Keratinocyte (primary cell): ENCODE data around the gene PTCD2. TPM values are rescaled to one million over a fixed set of nuclear protein-coding genes. Genes with fewer than 3 reads are reported as not detected.

Source experiments
- DNase-seq: peaks from one replicate; pipeline ENCODE4 v3.0.0-alpha.2; 2011; ENCODE audit warnings: low read depth, missing footprints, low spot score
- FAIRE-seq: peaks from 2 replicates; lab custom pipeline; 2011; peaks lifted over from hg19 to GRCh38; lab: Jason Lieb, UNC
- H2AFZ ChIP-seq: 2 replicates; pipeline ENCODE4 v1.6.0; 2012; ENCODE audit warnings: low read length, control low read depth, inconsistent platforms; ENCODE audit not compliant: control insufficient read depth
- H3K27ac ChIP-seq: 2 replicates; pipeline ENCODE4 v1.5.1; 2011; ENCODE audit warnings: low read length; ENCODE audit not compliant: control insufficient read depth, insufficient read depth
- H3K27me3 ChIP-seq: 3 replicates; pipeline ENCODE4 v1.6.0; 2011; ENCODE audit warnings: low read length; ENCODE audit not compliant: control insufficient read depth, insufficient read depth; ENCODE audit errors: extremely low read depth
- H3K36me3 ChIP-seq, 2 experiments: 2 replicates in 1 of 2; 3 replicates in 1 of 2; pipeline ENCODE4 v1.5.1; 2011; ENCODE audit warnings: low read length in 2 of 2, mild to moderate bottlenecking in 1 of 2; ENCODE audit not compliant: control insufficient read depth in 2 of 2, insufficient read depth in 2 of 2; ENCODE audit errors: extremely low read depth in 1 of 2
- H3K4me1 ChIP-seq: 3 replicates; pipeline ENCODE4 v1.5.1; 2011; ENCODE audit warnings: low read length; ENCODE audit not compliant: control insufficient read depth, insufficient read depth; ENCODE audit errors: extremely low read depth
- H3K4me2 ChIP-seq: 3 replicates; pipeline ENCODE4 v1.6.0; 2011; ENCODE audit warnings: low read depth, low read length; ENCODE audit not compliant: control insufficient read depth, insufficient read depth; ENCODE audit errors: extremely low read depth
- H3K4me3 ChIP-seq, 3 experiments: fragments of 200-600 bp in 1 of 3; sonication (generic) in 1 of 3; 2 replicates in 2 of 3; 3 replicates in 1 of 3; pipeline ENCODE4 v1.5.1; 2011 to 2016; ENCODE audit warnings: low read length in 3 of 3, mild to moderate bottlenecking in 3 of 3, control low read depth in 2 of 3, inconsistent platforms in 1 of 3, low read depth in 1 of 3, mixed read lengths in 1 of 3, mixed run types in 1 of 3, moderate library complexity in 1 of 3; ENCODE audit not compliant: control insufficient read depth in 2 of 3, insufficient read depth in 2 of 3; ENCODE audit errors: extremely low read depth in 1 of 3
- H3K79me2 ChIP-seq: 2 replicates; pipeline ENCODE4 v1.6.0; 2012; ENCODE audit warnings: low read length; ENCODE audit not compliant: control insufficient read depth, insufficient read depth
- H3K9ac ChIP-seq: 3 replicates; pipeline ENCODE4 v1.6.0; 2011; ENCODE audit warnings: low read length; ENCODE audit not compliant: control insufficient read depth, insufficient read depth; ENCODE audit errors: extremely low read depth
- H3K9me1 ChIP-seq: 3 replicates; pipeline ENCODE4 v1.6.0; 2011; ENCODE audit warnings: low read length; ENCODE audit not compliant: control insufficient read depth, insufficient read depth; ENCODE audit errors: extremely low read depth
- H3K9me3 ChIP-seq: 2 replicates; pipeline ENCODE4 v1.5.1; 2012; ENCODE audit warnings: low read depth, low read length; ENCODE audit not compliant: control insufficient read depth
- H4K20me1 ChIP-seq: 3 replicates; pipeline ENCODE4 v1.6.0; 2011; ENCODE audit warnings: low read length; ENCODE audit not compliant: control insufficient read depth, insufficient read depth; ENCODE audit errors: extremely low read depth
- CTCF ChIP-seq, 3 experiments: IDR thresholded peaks in 1 of 3; conservative IDR thresholded peaks in 1 of 3; optimal IDR thresholded peaks in 1 of 3; 2 replicates in 2 of 3; 3 replicates in 1 of 3; pipeline versions ENCODE3 to v1.5.1; 2011; ENCODE audit warnings: low read length in 3 of 3, mild to moderate bottlenecking in 3 of 3, moderate library complexity in 2 of 3, control low read depth in 1 of 3, inconsistent platforms in 1 of 3; ENCODE audit not compliant: insufficient read depth in 2 of 3; ENCODE audit errors: extremely low read depth in 1 of 3
- EZH2 ChIP-seq: IDR thresholded peaks from one replicate; pipeline ENCODE4 v1.6.1; 2012; ENCODE audit warnings: inconsistent platforms, mild to moderate bottlenecking, low read length, moderate library complexity
- dilution Hi-C: fragments of 300-500 bp; cut with MboI; formaldehyde crosslinking; loops from one replicate; pipeline ENCODE4 v1.7.0; 2020; ENCODE audit warnings: low sequenced_read_pairs; ENCODE audit not compliant: extremely low pct_ligation_motif_present
- polyA plus RNA-seq, 5 experiments: library from polyadenylated mRNA; depleted of rRNA in 3 of 5; stranded (reverse) in 3 of 5; stranded (forward) in 1 of 5; unstranded in 1 of 5; fragments of >200 nt; gene quantifications; 1 replicate in 1 of 5; 2 replicates in 3 of 5; 3 replicates in 1 of 5; pipeline versions ENCODE4 v1.2.1 to v1.2.3, GENCODE V29; 2011 to 2012; ENCODE audit warnings: missing spikeins in 2 of 5, low read depth in 1 of 5, low replicate concordance in 1 of 5

Gene PTCD2
- polyA plus RNA-seq, 1 donor (not counting 4 experiments of a cell fraction or from before 2014, with no cell fraction given): 13.1 TPM

- no peak for FAIRE-seq
- dilution Hi-C loops: no loop called here
Observed at GRCh38 chr5:72294473-72294872, 25.7 kb upstream of the PTCD2 start.

DNA sequence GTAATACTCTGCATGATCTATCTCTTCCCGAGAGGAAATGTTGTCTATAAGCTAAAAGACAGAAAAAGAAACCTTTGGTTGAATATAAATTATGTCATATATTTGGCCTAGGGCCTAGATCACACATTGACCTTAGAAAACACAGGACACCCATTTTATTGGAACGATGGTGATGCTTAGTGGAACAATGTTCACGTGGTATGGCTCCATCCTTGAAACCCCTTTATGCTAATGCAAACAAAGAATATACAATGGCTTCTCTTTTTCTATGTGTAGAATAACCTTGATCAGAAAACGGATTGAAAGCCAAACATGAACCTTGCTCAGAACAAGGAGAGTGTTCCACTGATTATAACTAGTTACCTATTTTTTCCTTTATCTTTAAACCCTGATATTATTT, 24.6 kb upstream of the PTCD2 start:
- TF ChIP-seq EZH2 (no peak), CTCF (optimal IDR thresholded peaks at IDR 0.05 in 1 of 3, IDR thresholded peaks at IDR 0.05 in 1 of 3, conservative IDR thresholded peaks at IDR 0.05 in 1 of 3; ENCODE audit: extremely low read depth in 1 of 3, insufficient read depth in 2 of 3, low read length in 3 of 3) (no peak)
- no peak overlapping the region for H2AFZ ChIP-seq
- peaks cover 18% of the 10 kb centered on the region for H3K79me2 ChIP-seq
- FAIRE-seq (no peak), DNase-seq (no peak)
- H3K9me1 ChIP-seq: no peaks in the 10 kb centered on the region
- no peak overlapping the region for H3K4me2 ChIP-seq
- H4K20me1 ChIP-seq: no peaks in the 10 kb centered on the region
- peaks cover 4% of the 10 kb centered on the region for H3K4me1 ChIP-seq
- H3K9ac ChIP-seq: no peak overlapping the region
- H3K27me3 ChIP-seq: no peaks in the 10 kb centered on the region
- H3K4me3 ChIP-seq: no peak overlapping the region
- H3K9me3 ChIP-seq: no peaks in the 10 kb centered on the region
- dilution Hi-C loops: no loop called here
- peaks cover 3 to 10% of the 10 kb centered on the region in 2 experiments for H3K36me3 ChIP-seq
- H3K27ac ChIP-seq: no peak overlapping the region

More at GRCh38 chr5:72294473-72294872, 25.7 kb upstream of the PTCD2 start:
- no peak overlapping the region for H3K4me2 ChIP-seq
- peaks cover 8% of the 10 kb centered on the region for H3K79me2 ChIP-seq
- DNase-seq: no peak
- H3K4me1 ChIP-seq: no peaks in the 10 kb centered on the region
- no peak overlapping the region for H2AFZ ChIP-seq
- no peak for TF ChIP-seq CTCF (optimal IDR thresholded peaks at IDR 0.05 in 1 of 3, IDR thresholded peaks at IDR 0.05 in 1 of 3, conservative IDR thresholded peaks at IDR 0.05 in 1 of 3; ENCODE audit: extremely low read depth in 1 of 3, insufficient read depth in 2 of 3, low read length in 3 of 3)
- TF ChIP-seq EZH2: no peak
- H3K36me3 ChIP-seq: peaks cover 3 to 10% of the 10 kb centered on the region in 2 experiments
- H3K4me3 ChIP-seq: no peak overlapping the region
- H3K27me3 ChIP-seq: no peaks in the 10 kb centered on the region
- no peaks in the 10 kb centered on the region for H3K9me3 ChIP-seq
- H3K9ac ChIP-seq: no peak overlapping the region
- no peaks in the 10 kb centered on the region for H4K20me1 ChIP-seq
- H3K27ac ChIP-seq: no peak overlapping the region
- H3K9me1 ChIP-seq: no peaks in the 10 kb centered on the region
